GM23248 (cell line): Measurements from ENCODE around the gene CFAP298. TPM values are rescaled to one million over a fixed set of nuclear protein-coding genes. Genes with fewer than 3 reads are reported as not detected.

Experiments
- DNase-seq: peaks from one replicate; pipeline ENCODE4 v3.0.0-alpha.2; 2015
- H2AFZ ChIP-seq: fragments of 200-600 bp; sonication (generic); 2 replicates; pipeline ENCODE4 v1.6.1; 2016; ENCODE audit warnings: antibody characterized with exemption
- H3F3A ChIP-seq: fragments of 200-600 bp; sonication (generic); 2 replicates; pipeline ENCODE4 v1.6.1; 2016; ENCODE audit warnings: mild to moderate bottlenecking, antibody characterized with exemption, mixed run types; ENCODE audit not compliant: insufficient read depth
- H3K27ac ChIP-seq: fragments of 200-600 bp; sonication (generic); 2 replicates; pipeline ENCODE4 v1.5.1; 2016; ENCODE audit warnings: mild to moderate bottlenecking
- H3K27me3 ChIP-seq: fragments of 200-600 bp; sonication (generic); replicated peaks from 2 replicates; pipeline ENCODE4 v1.6.1; 2016; ENCODE audit warnings: mild to moderate bottlenecking; ENCODE audit not compliant: insufficient read depth
- H3K36me3 ChIP-seq: fragments of 200-600 bp; sonication (generic); 2 replicates; pipeline ENCODE4 v1.6.1; 2016; ENCODE audit warnings: low read depth, mild to moderate bottlenecking
- H3K4me1 ChIP-seq: fragments of 200-600 bp; sonication (generic); 2 replicates; pipeline ENCODE4 v1.6.1; 2016; ENCODE audit warnings: mild to moderate bottlenecking; ENCODE audit not compliant: insufficient read depth
- H3K4me2 ChIP-seq: fragments of 200-600 bp; sonication (generic); one replicate; pipeline ENCODE4 v1.6.1; 2016; ENCODE audit warnings: mild to moderate bottlenecking; ENCODE audit not compliant: unreplicated experiment
- H3K4me3 ChIP-seq: fragments of 200-600 bp; sonication (generic); 2 replicates; pipeline ENCODE4 v1.5.1; 2016; ENCODE audit warnings: mild to moderate bottlenecking
- H3K79me2 ChIP-seq: fragments of 200-600 bp; sonication (generic); 2 replicates; pipeline ENCODE4 v1.6.1; 2016; ENCODE audit warnings: mild to moderate bottlenecking; ENCODE audit not compliant: insufficient read depth
- H3K9ac ChIP-seq: fragments of 200-600 bp; sonication (generic); 2 replicates; pipeline ENCODE4 v1.6.1; 2016; ENCODE audit warnings: mild to moderate bottlenecking
- H3K9me2 ChIP-seq: fragments of 200-600 bp; sonication (generic); 2 replicates; pipeline ENCODE4 v1.6.1; 2016; ENCODE audit warnings: mixed run types, mild to moderate bottlenecking, moderate library complexity; ENCODE audit not compliant: insufficient read depth
- H3K9me3 ChIP-seq: fragments of 200-600 bp; sonication (generic); one replicate; pipeline ENCODE4 v1.6.1; 2017; ENCODE audit warnings: low read depth
- H4K20me1 ChIP-seq: fragments of 200-600 bp; sonication (generic); 2 replicates; pipeline ENCODE4 v1.6.0; 2016; ENCODE audit not compliant: insufficient read depth
- EZH2 ChIP-seq: fragments of 200-600 bp; sonication (generic); IDR thresholded peaks from 2 replicates; pipeline ENCODE4 v1.6.1; 2018; ENCODE audit warnings: antibody characterized with exemption, mild to moderate bottlenecking; ENCODE audit not compliant: insufficient read depth, poor library complexity, severe bottlenecking
- EZH2phosphoT487 ChIP-seq: fragments of 200-600 bp; sonication (generic); IDR thresholded peaks from 2 replicates; pipeline ENCODE4 v1.6.1; 2018; ENCODE audit warnings: antibody characterized with exemption, moderate library complexity, mild to moderate bottlenecking, low read depth; ENCODE audit not compliant: insufficient read depth
- WGBS, 2 experiments: methylation state at CpG; one replicate each; pipeline ENCODE4 v1.1.6; 2015 to 2017; ENCODE audit warnings: low lambda C conversion rate in 2 of 2, low coverage in 1 of 2; ENCODE audit errors: missing lambda C conversion rate in 2 of 2; 5-methylcytosine and 5-hydroxymethylcytosine counted together
- in situ Hi-C: fragments of 300-500 bp; cut with MboI; formaldehyde crosslinking; loops from 2 replicates; pipeline ENCODE4 v1.15.0; 2020
- polyA plus RNA-seq: library from polyadenylated mRNA; unstranded; fragments of >200 nt; fragmentation: Nextera tagmentation; extraction: Ambion mirVana; gene quantifications from 2 replicates; pipeline ENCODE4 v1.2.1, GENCODE V29; 2016
- small RNA-seq: library from RNA; depleted of rRNA; stranded (forward); fragments of <200 nt; gene quantifications from one replicate; pipeline ENCODE3, GENCODE V24; 2014; ENCODE audit warnings: low read depth, low replicate concordance
- total RNA-seq: library from RNA; depleted of rRNA; stranded (reverse); fragments of >200 nt; shearing (Covaris generic); gene quantifications from 2 replicates; pipeline ENCODE4 v1.2.3, GENCODE V29; 2014; rRNA removed

The CFAP298 gene
- total and polyA plus RNA-seq, 2 experiments from 2014 or later, result 20.5 to 53.9 TPM

- TF ChIP-seq EZH2 (no peak), EZH2phosphoT487 (no peak)
- no peak for DNase-seq
- Histone ChIP-seq H4K20me1 (no peaks in the 10 kb centered on the region), H3K27me3 (no peaks in the 10 kb centered on the region), H3K4me2 (no peak overlapping the region), H3K4me1 (peaks cover 4% of the 10 kb centered on the region; the same call in 1 of the 2 replicates), H3K9me2 (no peaks in the 10 kb centered on the region), H3K9me3 (no peaks in the 10 kb centered on the region), H3K9ac (no peak overlapping the region), H3K27ac (no peak overlapping the region), H3F3A (peaks cover 5% of the 10 kb centered on the region; the same call in 1 of the 2 replicates), H3K36me3 (no peaks in the 10 kb centered on the region), H3K4me3 (no peak overlapping the region), H2AFZ (no peak overlapping the region), H3K79me2 (no peaks in the 10 kb centered on the region)
- in situ Hi-C loops, result no loop called here
- 85 to 91% methylated on average over 1 of the region's 1 CpG for WGBS, 2 experiments
Measured at GRCh38 chr21:32549440-32549839, 62.7 kb downstream of the CFAP298 start.

Small RNAs within 50 kb of the gene (small RNA-seq; reads per million reads assigned to genes)
- gene RNA5SP490, result 0.62 reads per million, percentile 11 among the genes with 10 or more reads in this experiment

Other genes starting within 250 kb of the CFAP298 start
- 15.7 and 20.4 TPM in 2 replicates for gene URB1, start 219.4 kb downstream of the CFAP298 start, total RNA-seq
- 4.6 and 4.9 TPM in 2 replicates for gene URB1, start 219.4 kb downstream of the CFAP298 start, polyA plus RNA-seq
- gene EVA1C, start 199.7 kb downstream of the CFAP298 start, total RNA-seq, result 0.89 and 2.2 TPM in 2 replicates
- gene EVA1C, start 199.7 kb downstream of the CFAP298 start, polyA plus RNA-seq, result 1.3 and 1.9 TPM in 2 replicates
- gene TCP10L, start 26.9 kb downstream of the CFAP298 start, total RNA-seq, result 0.97 TPM in 1 of 2 replicates, not detected in the other
- gene TCP10L, start 26.9 kb downstream of the CFAP298 start, polyA plus RNA-seq, result not detected in 2 replicates
- gene SYNJ1, start 115.6 kb upstream of the CFAP298 start, total RNA-seq, result 4.6 and 9.4 TPM in 2 replicates
- 5.0 TPM in 2 replicates for gene SYNJ1, start 115.6 kb upstream of the CFAP298 start, polyA plus RNA-seq
- gene PAXBP1, start 159.4 kb upstream of the CFAP298 start, total RNA-seq, result 14.7 and 16.2 TPM in 2 replicates
- gene PAXBP1, start 159.4 kb upstream of the CFAP298 start, polyA plus RNA-seq, result 6.3 and 7.4 TPM in 2 replicates